Mesendoderm (in vitro differentiated cells): ENCODE data around the gene TGFBR3.

ENCODE experiments used
- DNase-seq: peaks from one replicate; pipeline ENCODE4 v3.0.0; 2013
- H2AK5ac ChIP-seq: 2 replicates; pipeline ENCODE4 v1.6.1; 2013; ENCODE audit warnings: low read length, inconsistent platforms
- H2BK120ac ChIP-seq: 2 replicates; pipeline ENCODE4 v1.6.1; 2013; ENCODE audit warnings: low read depth, mild to moderate bottlenecking, low read length, moderate library complexity, mixed read lengths
- H2BK15ac ChIP-seq: replicated peaks from 2 replicates; pipeline ENCODE4 v1.6.1; 2013; ENCODE audit warnings: low read depth, mild to moderate bottlenecking, moderate library complexity
- H2BK5ac ChIP-seq: 2 replicates; pipeline ENCODE4 v1.6.1; 2013; ENCODE audit warnings: low read length, inconsistent platforms
- H3K18ac ChIP-seq: 2 replicates; pipeline ENCODE4 v1.6.1; 2013; ENCODE audit warnings: mild to moderate bottlenecking, low read length, mixed read lengths
- H3K23ac ChIP-seq: one replicate; pipeline ENCODE4 v1.6.1; 2013; ENCODE audit warnings: low read length
- H3K27ac ChIP-seq: 2 replicates; pipeline ENCODE4 v1.5.1; 2013; ENCODE audit warnings: low read depth, mild to moderate bottlenecking, inconsistent platforms, low read length, moderate library complexity
- H3K27me3 ChIP-seq: 2 replicates; pipeline ENCODE4 v1.6.1; 2013; ENCODE audit warnings: low read length, control low read depth, mild to moderate bottlenecking, inconsistent platforms; ENCODE audit not compliant: insufficient read depth, poor library complexity
- H3K36me3 ChIP-seq: 2 replicates; pipeline ENCODE4 v1.6.1; 2013; ENCODE audit warnings: low read length, inconsistent platforms; ENCODE audit not compliant: control insufficient read depth, insufficient read depth
- H3K4ac ChIP-seq: one replicate; pipeline ENCODE4 v1.6.1; 2013; ENCODE audit warnings: low read depth, mild to moderate bottlenecking, low read length, moderate library complexity
- H3K4me1 ChIP-seq: 2 replicates; pipeline ENCODE4 v1.6.1; 2013; ENCODE audit warnings: low read depth, low read length, inconsistent platforms; ENCODE audit not compliant: control insufficient read depth
- H3K4me2 ChIP-seq: 2 replicates; pipeline ENCODE4 v1.6.1; 2013; ENCODE audit warnings: low read length
- H3K4me3 ChIP-seq: 2 replicates; pipeline ENCODE4 v1.5.1; 2013; ENCODE audit warnings: mild to moderate bottlenecking, low read length
- H3K56ac ChIP-seq: one replicate; pipeline ENCODE4 v1.6.1; 2013; ENCODE audit warnings: low read length
- H3K79me1 ChIP-seq: 2 replicates; pipeline ENCODE4 v1.6.1; 2013; ENCODE audit warnings: low read length, inconsistent platforms
- H3K79me2 ChIP-seq: 2 replicates; pipeline ENCODE4 v1.6.1; 2013; ENCODE audit warnings: mild to moderate bottlenecking, low read length; ENCODE audit not compliant: control insufficient read depth, insufficient read depth
- H3K9ac ChIP-seq: 2 replicates; pipeline ENCODE4 v1.6.1; 2013; ENCODE audit warnings: low read length, inconsistent platforms
- H4K5ac ChIP-seq: one replicate; pipeline ENCODE4 v1.6.1; 2013; ENCODE audit warnings: low read length
- H4K8ac ChIP-seq: one replicate; pipeline ENCODE4 v1.6.1; 2013; ENCODE audit warnings: low read depth, mild to moderate bottlenecking, control low read depth, low read length, moderate library complexity
- WGBS: extraction: QIAGEN DNeasy Blood & Tissue Kit; methylation state at CpG from one replicate; pipeline ENCODE4 v1.1.7; 2013; ENCODE audit warnings: low lambda C conversion rate, missing lambda C conversion rate; ENCODE audit not compliant: insufficient coverage; ENCODE audit errors: extremely low coverage; 5-methylcytosine and 5-hydroxymethylcytosine counted together

TGFBR3 gene

GRCh38 chr1:91826649-91827048 lies 59.3 kb downstream of the TGFBR3 start:
- H3K27me3 ChIP-seq = no peaks in the 10 kb centered on the region
- no peak overlapping the region for H3K9ac ChIP-seq
- no peak overlapping the region for H2BK15ac ChIP-seq
- no peak overlapping the region for H2AK5ac ChIP-seq
- H3K79me1 ChIP-seq = no peaks in the 10 kb centered on the region
- no peaks in the 10 kb centered on the region for H3K36me3 ChIP-seq
- H3K4me1 ChIP-seq = no peaks in the 10 kb centered on the region
- H3K4me3 ChIP-seq = no peak overlapping the region
- no peak overlapping the region for H3K4ac ChIP-seq
- no peak overlapping the region for H4K8ac ChIP-seq
- H3K27ac ChIP-seq = no peak overlapping the region
- no peak for DNase-seq
- H3K18ac ChIP-seq = no peak overlapping the region
- no peak overlapping the region for H3K23ac ChIP-seq
- H2BK5ac ChIP-seq = no peak overlapping the region
- H3K79me2 ChIP-seq = no peaks in the 10 kb centered on the region
- H2BK120ac ChIP-seq = no peak overlapping the region
- WGBS = no CpG with 5 or more reads among the region's 5 CpGs
- H3K4me2 ChIP-seq = no peak overlapping the region
- no peak overlapping the region for H4K5ac ChIP-seq
- no peak overlapping the region for H3K56ac ChIP-seq

- Histone ChIP-seq H3K9ac (no peak overlapping the region), H3K79me2 (no peaks in the 10 kb centered on the region), H4K5ac (no peak overlapping the region), H2BK5ac (no peak overlapping the region), H3K23ac (no peak overlapping the region), H3K18ac (no peak overlapping the region), H3K4me2 (no peak overlapping the region), H3K27ac (no peak overlapping the region), H3K36me3 (no peaks in the 10 kb centered on the region), H3K4me1 (no peaks in the 10 kb centered on the region), H2AK5ac (no peak overlapping the region), H3K56ac (no peak overlapping the region), H2BK120ac (no peak overlapping the region), H3K27me3 (no peaks in the 10 kb centered on the region), H4K8ac (no peak overlapping the region), H3K4me3 (no peak overlapping the region), H3K4ac (no peak overlapping the region), H2BK15ac (no peak overlapping the region), H3K79me1 (no peaks in the 10 kb centered on the region)
- DNase-seq = no peak
- no CpG with 5 or more reads among the region's 6 CpGs for WGBS
Measured at GRCh38 chr1:91826248-91826647, 59.7 kb downstream of the TGFBR3 start.

- no peak overlapping the region for H4K8ac ChIP-seq
Measured at GRCh38 chr1:91821126-91821868, 64.7 kb downstream of the TGFBR3 start.

GRCh38 chr1:91819038-91819788 lies 66.7 kb downstream of the TGFBR3 start:
- Histone ChIP-seq H2BK15ac (no peak overlapping the region), H4K5ac (no peak overlapping the region), H3K4me3 (no peak overlapping the region), H3K18ac (no peak overlapping the region), H3K79me2 (no peaks in the 10 kb centered on the region), H3K9ac (no peak overlapping the region), H2BK120ac (no peak overlapping the region), H2BK5ac (no peak overlapping the region), H3K27me3 (no peaks in the 10 kb centered on the region), H3K4me1 (no peaks in the 10 kb centered on the region), H2AK5ac (no peak overlapping the region), H3K79me1 (no peaks in the 10 kb centered on the region), H3K23ac (no peak overlapping the region), H3K56ac (no peak overlapping the region), H3K27ac (no peak overlapping the region), H4K8ac (no peak overlapping the region), H3K4me2 (no peak overlapping the region), H3K36me3 (no peaks in the 10 kb centered on the region), H3K4ac (no peak overlapping the region)
- DNase-seq = no peak
- no CpG with 5 or more reads among the region's 11 CpGs for WGBS

More at GRCh38 chr1:91821126-91821868, 64.7 kb downstream of the TGFBR3 start:
- no peaks in the 10 kb centered on the region for H3K27me3 ChIP-seq
- H3K79me1 ChIP-seq = no peaks in the 10 kb centered on the region
- H3K79me2 ChIP-seq = no peaks in the 10 kb centered on the region
- WGBS = no CpG with 5 or more reads among the region's 6 CpGs
- no peaks in the 10 kb centered on the region for H3K36me3 ChIP-seq
- no peak overlapping the region for H3K27ac ChIP-seq
- H3K4me1 ChIP-seq = no peaks in the 10 kb centered on the region
- no peak overlapping the region for H3K23ac ChIP-seq
- no peak overlapping the region for H3K4me2 ChIP-seq
- no peak overlapping the region for H3K18ac ChIP-seq
- H4K5ac ChIP-seq = no peak overlapping the region
- no peak overlapping the region for H3K56ac ChIP-seq
- no peak overlapping the region for H3K9ac ChIP-seq
- no peak overlapping the region for H3K4ac ChIP-seq
- H2BK120ac ChIP-seq = no peak overlapping the region
- no peak overlapping the region for H3K4me3 ChIP-seq
- no peak for DNase-seq
- no peak overlapping the region for H2AK5ac ChIP-seq
- H2BK15ac ChIP-seq = no peak overlapping the region
- H2BK5ac ChIP-seq = no peak overlapping the region

DNA sequence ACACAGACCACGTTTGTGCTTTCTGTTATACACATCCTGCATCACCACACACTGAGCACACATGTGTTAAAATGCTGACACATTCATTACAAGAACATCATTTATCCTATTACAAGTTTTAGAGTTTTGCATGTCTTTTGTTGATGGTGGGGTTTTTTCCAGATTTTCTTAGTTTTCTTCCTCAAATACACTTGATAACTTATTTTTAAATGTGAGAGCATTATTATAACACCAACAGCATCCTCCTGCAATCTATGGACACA lies 67.3 kb downstream of the TGFBR3 start:
- Histone ChIP-seq H3K4ac (no peak overlapping the region), H3K18ac (no peak overlapping the region), H2BK120ac (no peak overlapping the region), H3K4me3 (no peak overlapping the region), H2BK5ac (no peak overlapping the region), H3K27me3 (no peaks in the 10 kb centered on the region), H2AK5ac (no peak overlapping the region), H3K4me1 (no peaks in the 10 kb centered on the region), H3K79me1 (no peaks in the 10 kb centered on the region), H4K8ac (no peak overlapping the region), H3K79me2 (no peaks in the 10 kb centered on the region), H3K27ac (no peak overlapping the region), H3K36me3 (no peaks in the 10 kb centered on the region), H2BK15ac (no peak overlapping the region), H3K56ac (no peak overlapping the region), H3K9ac (no peak overlapping the region), H3K23ac (no peak overlapping the region), H4K5ac (no peak overlapping the region), H3K4me2 (no peak overlapping the region)
- WGBS = no CpG with 5 or more reads among the region's 1 CpG
- DNase-seq = no peak
